ENCODE data around the gene KCNQ2. TPM values are rescaled to one million over a fixed set of nuclear protein-coding genes. Genes with fewer than 3 reads are reported as not detected.

KCNQ2 gene
- total RNA-seq, 1 donor from 2014 or later: 14.6 TPM

DNA sequence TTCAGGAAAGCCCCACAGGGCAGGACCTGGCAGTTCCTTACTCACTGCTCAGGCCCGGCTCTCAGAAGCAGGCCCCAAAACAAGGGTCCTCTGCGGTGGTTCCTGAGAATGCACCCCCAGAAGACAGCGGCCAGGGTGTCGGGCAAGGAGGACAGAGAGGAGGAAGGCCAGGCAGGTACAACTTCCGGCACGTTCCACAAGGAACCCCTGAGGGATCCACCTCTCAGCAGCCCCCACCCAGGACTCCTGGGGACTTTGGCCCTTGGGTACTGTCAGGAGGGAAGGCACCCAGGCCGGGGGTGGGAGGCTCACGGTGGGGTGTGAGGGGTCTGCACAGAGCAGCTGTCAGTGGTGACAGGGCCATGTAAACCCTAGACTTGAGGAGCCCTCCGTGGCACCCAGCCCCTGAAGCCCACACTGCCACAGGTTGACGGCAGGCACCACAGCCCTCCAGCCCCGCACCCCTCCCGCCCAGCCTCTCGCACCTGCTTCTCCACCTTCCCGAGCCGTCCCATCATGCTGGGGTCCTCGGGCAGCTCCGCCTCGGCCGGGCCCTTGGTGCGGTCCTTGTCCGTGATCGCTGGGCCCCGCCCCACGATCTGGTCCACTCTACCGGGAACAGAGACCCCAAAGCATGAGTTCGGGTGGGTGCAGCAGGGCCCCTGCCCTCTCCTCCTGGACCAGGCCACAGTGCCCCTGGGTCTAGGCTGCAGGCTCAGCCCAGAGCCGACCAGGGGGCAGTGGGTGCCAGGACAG is 64.3 kb downstream of the KCNQ2 start:
- TF ChIP-seq, protein P1, sequence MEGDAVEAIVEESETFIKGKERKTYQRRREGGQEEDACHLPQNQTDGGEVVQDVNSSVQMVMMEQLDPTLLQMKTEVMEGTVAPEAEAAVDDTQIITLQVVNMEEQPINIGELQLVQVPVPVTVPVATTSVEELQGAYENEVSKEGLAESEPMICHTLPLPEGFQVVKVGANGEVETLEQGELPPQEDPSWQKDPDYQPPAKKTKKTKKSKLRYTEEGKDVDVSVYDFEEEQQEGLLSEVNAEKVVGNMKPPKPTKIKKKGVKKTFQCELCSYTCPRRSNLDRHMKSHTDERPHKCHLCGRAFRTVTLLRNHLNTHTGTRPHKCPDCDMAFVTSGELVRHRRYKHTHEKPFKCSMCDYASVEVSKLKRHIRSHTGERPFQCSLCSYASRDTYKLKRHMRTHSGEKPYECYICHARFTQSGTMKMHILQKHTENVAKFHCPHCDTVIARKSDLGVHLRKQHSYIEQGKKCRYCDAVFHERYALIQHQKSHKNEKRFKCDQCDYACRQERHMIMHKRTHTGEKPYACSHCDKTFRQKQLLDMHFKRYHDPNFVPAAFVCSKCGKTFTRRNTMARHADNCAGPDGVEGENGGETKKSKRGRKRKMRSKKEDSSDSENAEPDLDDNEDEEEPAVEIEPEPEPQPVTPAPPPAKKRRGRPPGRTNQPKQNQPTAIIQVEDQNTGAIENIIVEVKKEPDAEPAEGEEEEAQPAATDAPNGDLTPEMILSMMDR (IDR thresholded peaks at IDR 0.05; ENCODE audit: unreplicated experiment): no peak
- no peak overlapping the region for H3K4me3 Mint-ChIP-seq (ENCODE audit: low read depth)
- no peaks in the 10 kb centered on the region for H3K36me3 Mint-ChIP-seq (ENCODE audit: insufficient read depth)
- no peaks in the 10 kb centered on the region for H3K9me3 Mint-ChIP-seq (ENCODE audit: low read depth)
- no peak overlapping the region for H3K27ac Mint-ChIP-seq
- peaks cover 4% of the 10 kb centered on the region for H3K4me1 Mint-ChIP-seq (ENCODE audit: low read depth)
- DNase-seq (ENCODE audit: low spot score, unreplicated experiment): no peak
- no peaks in the 10 kb centered on the region for H3K27me3 Mint-ChIP-seq

DNA sequence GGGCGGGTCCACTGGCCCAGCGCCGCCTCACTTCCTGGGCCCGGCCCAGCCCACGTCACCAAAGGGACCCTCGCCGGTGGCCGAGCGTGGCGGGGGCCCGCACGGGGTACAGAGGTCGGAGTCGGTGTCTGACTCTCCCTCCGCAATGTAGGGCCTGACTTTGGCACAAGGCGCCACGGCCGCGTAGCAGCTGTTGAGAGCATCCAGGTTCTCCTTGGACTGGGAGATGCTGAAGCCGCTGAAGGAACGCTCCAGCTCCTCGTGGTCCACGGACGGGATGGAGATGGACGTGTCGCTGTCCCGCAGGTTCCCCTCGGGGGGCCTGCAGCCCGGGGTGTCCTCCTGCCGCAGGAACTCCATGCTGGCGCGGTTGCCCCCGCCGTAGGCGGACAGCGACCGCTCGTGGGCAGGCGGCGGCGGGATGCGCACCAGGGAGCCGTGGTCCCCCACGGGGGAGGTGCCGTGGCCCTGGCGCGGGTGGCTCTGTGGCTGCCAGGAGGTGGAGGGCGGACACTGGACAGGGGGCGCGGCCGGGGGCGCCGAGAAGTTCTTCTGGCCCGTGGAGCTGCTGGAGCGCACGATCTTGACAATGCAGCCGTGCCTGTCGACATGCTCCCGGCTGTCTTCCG is 65.7 kb downstream of the KCNQ2 start:
- Mint-ChIP-seq H3K27ac (no peak overlapping the region), H3K4me3 (ENCODE audit: low read depth) (no peak overlapping the region), H3K36me3 (ENCODE audit: insufficient read depth) (no peaks in the 10 kb centered on the region), H3K27me3 (peaks cover 5% of the 10 kb centered on the region), H3K4me1 (ENCODE audit: low read depth) (peaks cover 2% of the 10 kb centered on the region), H3K9me3 (ENCODE audit: low read depth) (no peaks in the 10 kb centered on the region)
- TF ChIP-seq, protein P1 (IDR thresholded peaks at IDR 0.05; ENCODE audit: unreplicated experiment): no peak
- no peak for DNase-seq (ENCODE audit: low spot score, unreplicated experiment)

DNA sequence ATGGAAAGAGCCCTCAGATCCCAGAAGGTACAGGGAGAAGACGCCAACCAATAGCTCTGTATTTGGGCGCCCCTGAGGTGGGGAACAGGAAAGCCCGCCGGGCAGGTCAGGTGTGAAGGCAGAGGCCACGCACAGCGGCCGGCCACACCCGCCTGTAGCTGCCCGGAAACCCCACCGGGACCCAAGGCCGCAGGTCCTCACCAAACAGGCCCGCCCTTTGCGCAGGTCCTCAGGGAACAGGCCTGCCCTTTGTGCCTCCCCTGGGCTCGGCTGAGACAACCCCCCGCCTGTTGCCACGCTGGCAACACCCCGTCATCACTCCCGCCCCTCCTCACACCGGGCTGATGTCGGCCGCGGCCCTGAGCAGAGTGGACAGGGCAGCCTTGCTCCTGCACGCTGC is 66.4 kb downstream of the KCNQ2 start:
- H3K4me3 Mint-ChIP-seq (ENCODE audit: low read depth): no peak overlapping the region
- H3K9me3 Mint-ChIP-seq (ENCODE audit: low read depth): no peaks in the 10 kb centered on the region
- H3K4me1 Mint-ChIP-seq (ENCODE audit: low read depth): no peaks in the 10 kb centered on the region
- no peaks in the 10 kb centered on the region for H3K36me3 Mint-ChIP-seq (ENCODE audit: insufficient read depth)
- TF ChIP-seq, protein P1 (IDR thresholded peaks at IDR 0.05; ENCODE audit: unreplicated experiment): no peak
- no peak overlapping the region for H3K27ac Mint-ChIP-seq
- DNase-seq (ENCODE audit: low spot score, unreplicated experiment): no peak
- H3K27me3 Mint-ChIP-seq: peaks cover 6% of the 10 kb centered on the region

DNA sequence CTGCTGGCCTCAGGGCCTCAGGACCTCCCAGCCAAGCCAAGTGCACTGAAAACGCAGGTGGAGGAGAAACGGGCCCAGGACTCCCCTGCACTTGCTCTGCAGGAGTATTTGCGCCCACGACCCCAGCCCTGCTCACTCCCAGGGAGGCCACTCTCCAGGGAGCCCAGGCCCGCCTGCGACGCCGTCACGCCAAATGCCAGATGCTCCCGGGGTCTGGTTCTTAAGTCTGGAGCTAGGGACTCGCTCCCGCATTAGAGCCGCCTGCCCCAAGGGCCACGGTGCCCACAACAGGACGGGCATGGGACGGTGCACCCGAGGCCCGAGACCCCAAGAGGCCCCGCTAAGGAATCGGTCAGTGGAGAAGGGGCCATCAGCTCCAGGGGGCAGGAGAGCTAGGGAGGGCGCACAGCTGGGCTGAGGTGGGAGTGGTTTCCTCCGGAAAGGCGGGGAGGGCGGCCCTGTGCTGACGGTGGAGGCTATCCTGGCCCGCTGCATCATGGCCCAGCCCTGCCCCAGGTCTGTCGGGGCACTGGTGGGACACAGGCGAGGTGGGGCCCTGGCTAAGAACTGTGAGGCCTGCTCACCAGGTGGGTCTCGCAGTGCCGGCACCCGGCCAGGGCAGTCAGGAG is 67.2 kb downstream of the KCNQ2 start:
- H3K27ac Mint-ChIP-seq: no peak overlapping the region
- H3K4me3 Mint-ChIP-seq (ENCODE audit: low read depth): no peak overlapping the region
- TF ChIP-seq, protein P1 (IDR thresholded peaks at IDR 0.05; ENCODE audit: unreplicated experiment): no peak
- H3K27me3 Mint-ChIP-seq: peaks cover 9% of the 10 kb centered on the region
- H3K9me3 Mint-ChIP-seq (ENCODE audit: low read depth): no peaks in the 10 kb centered on the region
- H3K36me3 Mint-ChIP-seq (ENCODE audit: insufficient read depth): no peaks in the 10 kb centered on the region
- H3K4me1 Mint-ChIP-seq (ENCODE audit: low read depth): no peaks in the 10 kb centered on the region
- no peak for DNase-seq (ENCODE audit: low spot score, unreplicated experiment)
